GM10266 (cell line): ENCODE data around the gene GATAD2B.

Experiments
- DNase-seq: peaks from one replicate; pipeline ENCODE4 v3.0.0; 2012; ENCODE audit errors: extremely low spot score
- TF ChIP-seq, protein P1 (sequence below): IDR thresholded peaks from 2 replicates; pipeline ENCODE4 v1.5.1; 2012; ENCODE audit warnings: mild to moderate bottlenecking, low read depth; ENCODE audit not compliant: control insufficient read depth, insufficient read depth; ENCODE audit errors: missing control alignments

The GATAD2B gene

DNA sequence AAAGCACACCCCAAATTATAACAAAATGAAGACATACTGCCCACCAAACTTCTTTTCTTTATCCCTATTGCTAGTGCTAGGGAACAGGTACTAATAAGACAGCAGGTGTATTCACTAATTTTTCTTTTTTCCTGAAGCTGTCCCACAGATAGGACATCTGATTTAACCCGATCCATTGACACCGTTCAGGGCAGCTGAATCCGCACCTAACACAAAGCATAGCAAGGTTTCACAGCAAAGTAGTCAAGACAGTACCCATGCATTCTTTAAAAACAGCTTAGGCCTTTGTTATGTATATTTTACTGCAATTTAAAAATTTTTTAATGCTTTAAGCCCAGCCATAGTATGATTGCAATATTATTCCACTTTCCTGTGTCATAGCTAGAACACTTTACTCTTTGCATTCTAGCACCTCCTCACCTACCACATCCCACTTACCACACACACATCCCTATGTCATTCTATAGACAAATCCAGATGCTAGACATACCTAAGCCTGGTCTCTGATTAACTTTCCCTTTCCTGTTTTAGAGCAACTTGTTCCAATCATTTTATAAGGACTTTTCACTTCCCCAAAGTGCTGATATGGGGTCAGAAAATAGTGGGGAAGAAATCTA is 40.4 kb downstream of the GATAD2B start:
- TF ChIP-seq, protein P1, sequence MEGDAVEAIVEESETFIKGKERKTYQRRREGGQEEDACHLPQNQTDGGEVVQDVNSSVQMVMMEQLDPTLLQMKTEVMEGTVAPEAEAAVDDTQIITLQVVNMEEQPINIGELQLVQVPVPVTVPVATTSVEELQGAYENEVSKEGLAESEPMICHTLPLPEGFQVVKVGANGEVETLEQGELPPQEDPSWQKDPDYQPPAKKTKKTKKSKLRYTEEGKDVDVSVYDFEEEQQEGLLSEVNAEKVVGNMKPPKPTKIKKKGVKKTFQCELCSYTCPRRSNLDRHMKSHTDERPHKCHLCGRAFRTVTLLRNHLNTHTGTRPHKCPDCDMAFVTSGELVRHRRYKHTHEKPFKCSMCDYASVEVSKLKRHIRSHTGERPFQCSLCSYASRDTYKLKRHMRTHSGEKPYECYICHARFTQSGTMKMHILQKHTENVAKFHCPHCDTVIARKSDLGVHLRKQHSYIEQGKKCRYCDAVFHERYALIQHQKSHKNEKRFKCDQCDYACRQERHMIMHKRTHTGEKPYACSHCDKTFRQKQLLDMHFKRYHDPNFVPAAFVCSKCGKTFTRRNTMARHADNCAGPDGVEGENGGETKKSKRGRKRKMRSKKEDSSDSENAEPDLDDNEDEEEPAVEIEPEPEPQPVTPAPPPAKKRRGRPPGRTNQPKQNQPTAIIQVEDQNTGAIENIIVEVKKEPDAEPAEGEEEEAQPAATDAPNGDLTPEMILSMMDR, result no peak
- DNase-seq, result no peak

DNA sequence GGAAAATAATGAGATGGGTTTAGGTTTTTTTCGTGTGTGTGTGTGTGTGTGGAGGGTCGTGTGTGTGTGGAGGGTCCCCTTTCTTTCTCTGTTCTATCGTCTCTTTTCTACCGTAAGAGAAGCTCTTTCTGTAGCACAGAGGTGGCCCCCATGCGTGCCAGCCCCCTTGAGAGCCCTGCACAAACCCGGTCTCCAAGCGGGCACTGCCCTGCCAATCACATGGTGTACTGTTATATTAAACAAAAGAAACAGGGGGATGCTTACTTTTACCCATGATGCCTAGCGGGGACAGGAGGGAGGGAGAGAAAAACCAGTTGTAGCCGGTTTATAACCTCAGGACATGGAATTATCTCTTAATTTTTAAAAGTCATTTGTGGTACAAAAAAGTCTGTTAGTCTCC is 41.0 kb downstream of the GATAD2B start:
- no peak for DNase-seq
- TF ChIP-seq, protein P1, result no peak

DNA sequence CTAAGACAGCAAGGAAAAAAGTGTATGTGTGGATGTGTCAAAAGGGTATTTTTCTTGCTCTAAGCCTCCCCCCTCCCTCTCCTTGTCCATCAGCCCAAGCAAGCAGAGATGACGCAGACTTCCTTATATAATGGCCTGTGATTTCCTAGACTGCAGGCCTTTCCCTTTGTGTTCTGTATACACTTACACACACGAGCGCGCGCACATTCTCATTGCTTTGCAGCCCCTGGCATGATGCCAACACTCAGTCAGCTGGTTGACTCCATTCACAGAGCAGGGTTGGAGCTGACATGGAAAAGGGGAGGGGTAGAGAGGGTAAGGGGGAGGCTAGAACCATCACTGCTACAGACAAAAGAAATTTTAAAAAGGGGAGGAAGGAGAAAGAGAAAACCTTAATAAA is 41.8 kb downstream of the GATAD2B start:
- TF ChIP-seq, protein P1, result no peak
- DNase-seq, result no peak

DNA sequence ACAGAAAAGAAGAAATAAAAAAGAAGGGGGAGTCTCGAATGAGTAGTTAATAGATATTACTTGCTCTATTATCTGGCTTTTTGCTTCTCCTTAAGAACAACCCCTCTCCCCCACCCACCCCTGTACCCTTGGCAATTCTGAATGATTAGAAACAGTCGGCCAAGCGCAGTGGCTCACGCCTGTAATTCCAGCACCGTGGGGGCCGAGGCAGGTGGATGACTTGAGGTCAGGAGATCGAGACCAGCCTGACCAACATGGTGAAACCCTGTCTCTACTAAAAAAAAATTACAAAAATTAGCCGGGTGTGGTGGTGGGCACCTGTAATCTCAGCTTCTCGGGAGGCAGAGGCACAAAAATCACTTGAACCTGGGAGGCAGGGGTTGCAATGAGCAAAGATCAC is 42.7 kb downstream of the GATAD2B start:
- TF ChIP-seq, protein P1, result no peak
- no peak for DNase-seq

DNA sequence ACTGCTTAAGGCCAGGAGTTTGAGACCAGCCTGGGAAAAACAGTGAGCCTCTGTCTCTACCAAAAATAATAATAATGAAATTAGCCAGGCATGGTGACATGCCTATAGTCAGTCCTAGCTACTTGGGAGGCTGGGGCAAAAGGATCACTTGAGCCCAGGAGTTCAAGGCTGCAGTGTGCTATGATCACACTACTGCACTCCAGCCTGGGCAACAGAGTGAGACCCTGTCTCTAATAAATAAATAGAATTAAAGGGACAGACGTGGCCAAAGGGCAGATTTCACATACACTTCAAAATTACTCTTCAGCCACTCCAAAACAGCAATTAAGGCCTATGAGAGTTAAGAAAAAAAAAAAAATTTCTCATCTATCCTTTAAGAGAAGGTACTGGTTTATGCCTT is 45.7 kb downstream of the GATAD2B start:
- DNase-seq, result no peak
- TF ChIP-seq, protein P1, result no peak

DNA sequence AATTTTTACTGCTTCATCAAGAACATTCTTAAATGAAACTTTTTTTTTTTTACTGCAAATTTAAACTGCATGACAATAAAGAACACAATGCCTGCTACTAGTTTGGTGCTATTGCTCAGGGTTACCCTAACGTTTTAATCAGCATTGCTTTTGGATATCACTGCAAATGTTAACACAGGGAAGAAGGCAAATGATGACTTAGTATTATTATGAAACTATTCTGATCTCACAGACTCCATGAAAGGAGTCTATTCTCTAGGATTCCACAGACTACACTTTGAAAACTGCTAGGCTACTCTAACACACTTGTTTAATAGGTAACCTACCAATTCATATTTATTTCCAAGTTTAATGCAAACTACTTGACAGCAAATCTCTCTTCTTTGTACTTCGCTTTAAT is 49.8 kb downstream of the GATAD2B start:
- DNase-seq, result no peak
- TF ChIP-seq, protein P1, result no peak

DNA sequence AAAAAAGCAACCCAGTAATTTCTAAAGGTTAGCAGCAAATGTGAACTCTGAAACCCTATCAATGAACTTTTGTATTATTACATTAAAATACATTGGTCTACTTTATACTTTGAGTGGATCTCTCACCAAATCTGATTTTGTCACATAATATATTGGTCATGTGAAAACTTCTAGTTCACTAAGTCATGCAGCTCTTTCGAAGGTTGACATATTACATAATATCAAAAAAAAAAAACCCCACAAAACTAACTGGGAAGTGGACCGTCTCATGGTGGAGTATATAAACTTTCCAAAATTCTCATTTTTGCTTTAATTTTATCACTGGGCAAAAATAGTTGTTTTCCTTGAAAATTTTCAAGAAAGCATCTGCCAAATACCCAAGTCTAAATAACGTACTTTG is 50.4 kb downstream of the GATAD2B start:
- DNase-seq, result no peak
- TF ChIP-seq, protein P1, result no peak
